A549 (cell line): Measurements from ENCODE around the gene RAB39B. TPM values are rescaled to one million over a fixed set of nuclear protein-coding genes. Genes with fewer than 3 reads are reported as not detected.

Source experiments
- ATAC-seq, 2 experiments: fragments of 200-7000 bp in 1 of 2; fragments of >200 bp in 1 of 2; cut with Nextera tagmentation in 1 of 2; cut with Tn5 transposase in 1 of 2; 3 replicates each; pipeline versions ENCODE4 v1.8.0 to v1.9.1; 2018 to 2020; ENCODE audit warnings: mild to moderate bottlenecking in 1 of 2, moderate library complexity in 1 of 2
- CTCF ChIA-PET: fragments of 300-600 bp; sonication (Branson Sonifier 250); formaldehyde crosslinking; extraction: SDS; loops from one replicate; lab custom pipeline; 2021; ENCODE audit warnings: antibody characterized with exemption, inconsistent platforms; lab: Yijun Ruan, JAX
- POLR2A ChIA-PET: fragments of 350-600 bp; formaldehyde crosslinking; extraction: SDS; loops from one replicate; lab custom pipeline; 2021; ENCODE audit warnings: antibody characterized with exemption, inconsistent platforms; lab: Yijun Ruan, JAX
- DNase-seq, 2 experiments: peaks; one replicate each; pipeline versions ENCODE4 v3.0.0 to v3.0.0-alpha.2; 2011 to 2016; ENCODE audit warnings: low read depth in 1 of 2, low spot score in 1 of 2
- FAIRE-seq: peaks from 2 replicates; lab custom pipeline; 2011; peaks lifted over from hg19 to GRCh38; lab: Jason Lieb, UNC
- H3K27ac ChIP-seq, 2 experiments: fragments of >200 bp; sonication (Bioruptor Twin); formaldehyde crosslinking; 3 replicates each; pipeline ENCODE4 v1.5.1; 2016 to 2017
- H3K4me1 ChIP-seq: fragments of >200 bp; sonication (Bioruptor Twin); formaldehyde crosslinking; 3 replicates; pipeline ENCODE4 v1.6.1; 2016
- H3K4me2 ChIP-seq: fragments of >200 bp; sonication (Bioruptor Twin); formaldehyde crosslinking; 3 replicates; pipeline ENCODE4 v1.6.1; 2016
- H3K4me3 ChIP-seq: fragments of >200 bp; sonication (Bioruptor Twin); formaldehyde crosslinking; 3 replicates; pipeline ENCODE4 v1.5.1; 2016
- H3K9me3 ChIP-seq: fragments of >200 bp; sonication (Bioruptor Twin); formaldehyde crosslinking; 3 replicates; pipeline ENCODE4 v1.6.1; 2016
- BHLHE40 ChIP-seq: IDR thresholded peaks from 2 replicates; pipeline ENCODE4 v1.6.1; 2012; ENCODE audit warnings: low read depth, low read length, inconsistent platforms
- CEBPB ChIP-seq, 2 experiments: fragments of >200 bp in 1 of 2; sonication (Bioruptor Twin) in 1 of 2; formaldehyde crosslinking in 1 of 2; IDR thresholded peaks; 2 replicates each; pipeline ENCODE4 v1.6.1; 2012 to 2016
- EHF ChIP-seq: fragments of 250-450 bp; sonication (Bioruptor Pico); IDR thresholded peaks from 2 replicates; pipeline ENCODE4 v1.5.0; 2020; ENCODE audit warnings: mild to moderate bottlenecking
- EHMT2 ChIP-seq: fragments of 200-600 bp; sonication (generic); IDR thresholded peaks from 2 replicates; pipeline ENCODE4 v1.6.1; 2016; ENCODE audit warnings: antibody characterized with exemption, low read depth, mild to moderate bottlenecking, moderate library complexity
- GATA3 ChIP-seq: IDR thresholded peaks from 2 replicates; pipeline ENCODE4 v1.6.1; 2012; ENCODE audit warnings: borderline replicate concordance
- HDAC2 ChIP-seq: fragments of 200-600 bp; sonication (generic); IDR thresholded peaks from 2 replicates; pipeline ENCODE4 v1.6.1; 2016
- HEYL ChIP-seq: fragments of 250-450 bp; sonication (Bioruptor Pico); IDR thresholded peaks from 2 replicates; pipeline ENCODE4 v1.8.0; 2021; ENCODE audit warnings: mild to moderate bottlenecking, moderate library complexity
- HOXB13 ChIP-seq: fragments of 250-450 bp; sonication (Bioruptor Pico); IDR thresholded peaks from 2 replicates; pipeline ENCODE4 v1.5.0; 2020; ENCODE audit warnings: low read depth, mild to moderate bottlenecking, moderate library complexity
- JUNB ChIP-seq: fragments of >200 bp; sonication (Bioruptor Twin); formaldehyde crosslinking; IDR thresholded peaks from 2 replicates; pipeline ENCODE4 v1.6.1; 2016
- KDM1A ChIP-seq: fragments of 200-600 bp; sonication (generic); IDR thresholded peaks from 2 replicates; pipeline ENCODE4 v1.6.1; 2016; ENCODE audit warnings: low read depth, mild to moderate bottlenecking
- MAFK ChIP-seq: fragments of 450-650 bp; IDR thresholded peaks from 2 replicates; pipeline ENCODE4 v1.6.1; 2014; ENCODE audit not compliant: partially characterized antibody
- MAZ ChIP-seq: fragments of 150-350 bp; IDR thresholded peaks from 2 replicates; pipeline ENCODE4 v1.6.1; 2014; ENCODE audit warnings: antibody characterized with exemption, low read depth, low read length, borderline replicate concordance
- NR3C1 ChIP-seq: fragments of >200 bp; sonication (Bioruptor Twin); formaldehyde crosslinking; IDR thresholded peaks from 3 replicates; pipeline ENCODE4 v1.6.1; 2017
- PHF8 ChIP-seq: fragments of 200-600 bp; sonication (generic); IDR thresholded peaks from 2 replicates; pipeline ENCODE4 v1.6.1; 2016; ENCODE audit warnings: low read depth, mild to moderate bottlenecking, antibody characterized with exemption, moderate library complexity, borderline replicate concordance
- POLR2AphosphoS2 ChIP-seq: conservative IDR thresholded peaks from 2 replicates; pipeline ENCODE4 v1.6.1; 2012; ENCODE audit warnings: low read length, improper control_type of control experiment, inconsistent platforms
- RAD21 ChIP-seq, 2 experiments: fragments of >200 bp in 1 of 2; sonication (Bioruptor Twin) in 1 of 2; formaldehyde crosslinking in 1 of 2; IDR thresholded peaks in 1 of 2; conservative IDR thresholded peaks in 1 of 2; 2 replicates in 1 of 2; 3 replicates in 1 of 2; pipeline ENCODE4 v1.6.1; 2012 to 2018; ENCODE audit warnings: inconsistent platforms in 1 of 2
- RARB ChIP-seq: fragments of 250-450 bp; sonication (Bioruptor Pico); IDR thresholded peaks from 2 replicates; pipeline ENCODE4 v1.8.0; 2021; ENCODE audit warnings: mild to moderate bottlenecking, moderate library complexity
- RNF2 ChIP-seq: fragments of 200-600 bp; sonication (generic); IDR thresholded peaks from 2 replicates; pipeline ENCODE4 v1.6.1; 2016; ENCODE audit warnings: low read depth, mild to moderate bottlenecking, antibody characterized with exemption, moderate library complexity, borderline replicate concordance
- SMC3 ChIP-seq: fragments of >200 bp; sonication (Bioruptor Twin); formaldehyde crosslinking; IDR thresholded peaks from 3 replicates; pipeline ENCODE4 v1.6.1; 2018; ENCODE audit warnings: inconsistent platforms
- SREBF2 ChIP-seq: fragments of 450-650 bp; IDR thresholded peaks from 2 replicates; pipeline ENCODE4 v1.6.1; 2014; ENCODE audit warnings: mild to moderate bottlenecking, moderate library complexity
- TP53 ChIP-seq: fragments of 250-450 bp; sonication (Bioruptor Pico); IDR thresholded peaks from 2 replicates; pipeline ENCODE4 v1.5.0; 2021; ENCODE audit warnings: mild to moderate bottlenecking, moderate library complexity
- ZSCAN20 ChIP-seq: fragments of 250-450 bp; sonication (Bioruptor Pico); IDR thresholded peaks from 2 replicates; pipeline ENCODE4 v1.8.0; 2022; ENCODE audit warnings: mild to moderate bottlenecking, moderate library complexity
- WGBS: methylation state at CpG from one replicate; pipeline ENCODE4 v1.1.6; 2017; ENCODE audit errors: missing lambda C conversion rate; 5-methylcytosine and 5-hydroxymethylcytosine counted together
- polyA plus RNA-seq, 4 experiments: library from polyadenylated mRNA; depleted of rRNA in 3 of 4; stranded (reverse); fragments of >200 nt; fragmentation: RNase III in 1 of 4; extraction: RNeasy Plus Mini Kit Qiagen cat#74134 plus additional on column Dnase treatment in 1 of 4; gene quantifications; 2 replicates in 3 of 4; 3 replicates in 1 of 4; pipeline ENCODE4 v1.2.3, GENCODE V29; 2011 to 2017
- TF ChIP-seq, protein P1 (sequence below): fragments of 150-350 bp; IDR thresholded peaks from 2 replicates; pipeline ENCODE4 v1.6.1; 2014; ENCODE audit warnings: low read depth, mild to moderate bottlenecking, low read length
- TF ChIP-seq, protein P2 (sequence below): fragments of 250-450 bp; sonication (Bioruptor Pico); IDR thresholded peaks from 2 replicates; pipeline ENCODE4 v1.5.0; 2021; ENCODE audit warnings: mild to moderate bottlenecking, moderate library complexity, borderline replicate concordance
- TF ChIP-seq, protein P3 (sequence below): IDR thresholded peaks from 2 replicates; pipeline ENCODE4 v1.6.1; 2012
- TF ChIP-seq, protein P4 (sequence below): fragments of >200 bp; sonication (Bioruptor Twin); formaldehyde crosslinking; IDR thresholded peaks from 3 replicates; pipeline ENCODE4 v1.6.1; 2016

The RAB39B gene
- polyA plus RNA-seq, 2 of the 4 experiments (the other 2 are of a cell fraction), result 0.57 to 4.4 TPM

DNA sequence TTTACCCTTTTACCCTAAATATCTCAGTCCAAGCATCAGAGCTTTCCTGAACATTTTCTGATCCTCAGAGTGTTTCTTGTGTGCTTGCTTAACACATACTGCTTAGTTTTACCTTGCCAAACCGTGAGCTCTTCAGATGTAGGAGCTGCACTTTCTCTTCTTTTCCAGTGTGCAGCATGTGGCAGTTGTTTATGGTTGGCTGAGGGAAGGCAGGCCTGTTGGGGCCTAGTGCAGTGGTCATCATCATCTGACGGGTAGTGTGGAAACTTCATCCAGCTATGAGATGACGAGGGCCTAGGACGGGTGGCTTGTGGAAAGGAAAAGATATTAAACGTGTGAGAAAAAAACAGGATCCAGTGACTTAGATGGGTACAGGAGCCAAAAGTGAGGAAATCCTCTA lies 26.6 kb downstream of the RAB39B start:
- POLR2A ChIA-PET, result no interaction called here
- ATAC-seq (no peak), FAIRE-seq (no peak), DNase-seq (no peak)
- no peak overlapping the region for H3K4me2 ChIP-seq
- H3K4me3 ChIP-seq, result no peak overlapping the region
- H3K9me3 ChIP-seq, result no peaks in the 10 kb centered on the region
- H3K4me1 ChIP-seq, result peaks cover 30% of the 10 kb centered on the region; the same call in 2 of the 3 replicates
- WGBS, result 94% methylated on average over 5 of the region's 5 CpGs
- CTCF ChIA-PET, result interaction anchor here (0.7 kb wide), 1 partner anchor 21 kb away, joined by 3 read pairs; no protein-coding TSS in a partner anchor
- no peak for TF ChIP-seq PHF8
- no peak for TF ChIP-seq NR3C1
- TF ChIP-seq KDM1A, result no peak
- no peak for TF ChIP-seq BHLHE40
- TF ChIP-seq, protein P1, sequence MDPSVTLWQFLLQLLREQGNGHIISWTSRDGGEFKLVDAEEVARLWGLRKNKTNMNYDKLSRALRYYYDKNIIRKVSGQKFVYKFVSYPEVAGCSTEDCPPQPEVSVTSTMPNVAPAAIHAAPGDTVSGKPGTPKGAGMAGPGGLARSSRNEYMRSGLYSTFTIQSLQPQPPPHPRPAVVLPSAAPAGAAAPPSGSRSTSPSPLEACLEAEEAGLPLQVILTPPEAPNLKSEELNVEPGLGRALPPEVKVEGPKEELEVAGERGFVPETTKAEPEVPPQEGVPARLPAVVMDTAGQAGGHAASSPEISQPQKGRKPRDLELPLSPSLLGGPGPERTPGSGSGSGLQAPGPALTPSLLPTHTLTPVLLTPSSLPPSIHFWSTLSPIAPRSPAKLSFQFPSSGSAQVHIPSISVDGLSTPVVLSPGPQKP, result no peak
- TF ChIP-seq EHF (CRISPR knock-in tag), result no peak
- no peak for TF ChIP-seq HOXB13 (CRISPR knock-in tag)
- TF ChIP-seq EHMT2, result no peak
- no peak for TF ChIP-seq RNF2
- no peak for TF ChIP-seq SREBF2
- TF ChIP-seq HEYL (CRISPR knock-in tag), result no peak
- H3K27ac ChIP-seq, result no peak overlapping the region

DNA sequence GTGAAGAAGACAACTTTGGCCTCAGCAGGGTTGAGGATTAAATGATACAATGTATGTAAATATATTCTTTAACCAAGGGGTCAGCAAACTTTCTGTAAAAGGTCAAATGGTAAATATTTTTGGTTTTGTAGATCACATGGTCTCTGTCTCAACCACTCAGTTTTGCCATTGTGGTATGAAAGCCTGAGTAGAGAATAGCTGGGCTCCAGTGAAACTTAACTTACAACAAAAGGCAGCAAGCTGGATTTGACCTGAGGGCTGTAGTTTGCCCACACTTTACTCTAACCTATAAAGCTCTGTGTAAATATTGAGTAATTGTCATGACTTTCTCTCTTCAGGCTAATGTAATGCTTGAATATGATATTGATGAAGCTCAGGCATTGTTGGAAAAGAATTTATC lies 28.4 kb downstream of the RAB39B start:
- H3K4me3 ChIP-seq, result no peak overlapping the region
- no peak for ATAC-seq
- TF ChIP-seq CEBPB (IDR thresholded peaks at IDR 0.05) (no peak), HOXB13 (CRISPR knock-in tag) (no peak), SMC3 (no peak), JUNB (no peak), GATA3 (no peak), TP53 (CRISPR knock-in tag) (no peak), POLR2AphosphoS2 (no peak), HDAC2 (no peak), ZSCAN20 (no peak), RAD21 (conservative IDR thresholded peaks at IDR 0.05 in 1 of 2, IDR thresholded peaks at IDR 0.05 in 1 of 2) (no peak), RARB (CRISPR knock-in tag) (no peak), MAFK (no peak), MAZ (no peak), HEYL (CRISPR knock-in tag) (no peak)
- TF ChIP-seq, protein P2, sequence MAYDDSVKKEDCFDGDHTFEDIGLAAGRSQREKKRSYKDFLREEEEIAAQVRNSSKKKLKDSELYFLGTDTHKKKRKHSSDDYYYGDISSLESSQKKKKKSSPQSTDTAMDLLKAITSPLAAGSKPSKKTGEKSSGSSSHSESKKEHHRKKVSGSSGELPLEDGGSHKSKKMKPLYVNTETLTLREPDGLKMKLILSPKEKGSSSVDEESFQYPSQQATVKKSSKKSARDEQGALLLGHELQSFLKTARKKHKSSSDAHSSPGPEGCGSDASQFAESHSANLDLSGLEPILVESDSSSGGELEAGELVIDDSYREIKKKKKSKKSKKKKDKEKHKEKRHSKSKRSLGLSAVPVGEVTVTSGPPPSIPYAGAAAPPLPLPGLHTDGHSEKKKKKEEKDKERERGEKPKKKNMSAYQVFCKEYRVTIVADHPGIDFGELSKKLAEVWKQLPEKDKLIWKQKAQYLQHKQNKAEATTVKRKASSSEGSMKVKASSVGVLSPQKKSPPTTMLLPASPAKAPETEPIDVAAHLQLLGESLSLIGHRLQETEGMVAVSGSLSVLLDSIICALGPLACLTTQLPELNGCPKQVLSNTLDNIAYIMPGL (CRISPR knock-in tag), result no peak
- TF ChIP-seq, protein P3, sequence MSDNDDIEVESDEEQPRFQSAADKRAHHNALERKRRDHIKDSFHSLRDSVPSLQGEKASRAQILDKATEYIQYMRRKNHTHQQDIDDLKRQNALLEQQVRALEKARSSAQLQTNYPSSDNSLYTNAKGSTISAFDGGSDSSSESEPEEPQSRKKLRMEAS, result no peak
- TF ChIP-seq, protein P4, sequence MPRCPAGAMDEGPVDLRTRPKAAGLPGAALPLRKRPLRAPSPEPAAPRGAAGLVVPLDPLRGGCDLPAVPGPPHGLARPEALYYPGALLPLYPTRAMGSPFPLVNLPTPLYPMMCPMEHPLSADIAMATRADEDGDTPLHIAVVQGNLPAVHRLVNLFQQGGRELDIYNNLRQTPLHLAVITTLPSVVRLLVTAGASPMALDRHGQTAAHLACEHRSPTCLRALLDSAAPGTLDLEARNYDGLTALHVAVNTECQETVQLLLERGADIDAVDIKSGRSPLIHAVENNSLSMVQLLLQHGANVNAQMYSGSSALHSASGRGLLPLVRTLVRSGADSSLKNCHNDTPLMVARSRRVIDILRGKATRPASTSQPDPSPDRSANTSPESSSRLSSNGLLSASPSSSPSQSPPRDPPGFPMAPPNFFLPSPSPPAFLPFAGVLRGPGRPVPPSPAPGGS, result no peak
- TF ChIP-seq, all 56 proteins: peak for 0
- DNase-seq, result no peak
- no peak for FAIRE-seq
- peaks cover 30% of the 10 kb centered on the region; the same call in 2 of the 3 replicates for H3K4me1 ChIP-seq
- ChIA-PET POLR2A (no interaction called here), CTCF (interaction anchor here (2.4 kb wide), 1 partner anchor 20 kb away, joined by 7 read pairs; the partner anchor contains the start of gene VBP1)
- H3K9me3 ChIP-seq, result no peaks in the 10 kb centered on the region
- no peak overlapping the region for H3K27ac ChIP-seq
- H3K4me2 ChIP-seq, result no peak overlapping the region
